MV-4-11 (cell line): ENCODE measurements around the gene PTGES3L.

Experiments
- DNase-seq: peaks from one replicate; lab custom pipeline; 2025; lab: John Stamatoyannopoulos, UW

PTGES3L gene

GRCh38 chr17:42979511-42980273 is at the start of gene PTGES3L:
PTGES3L (minus strand) TSS chr17:42980080; CDS start chr17:42980053, 27 bp downstream.
- peak; percentile 62 for DNase-seq

GRCh38 chr17:43028221-43028861 is 48.5 kb upstream of the PTGES3L start:
- DNase-seq: no peak

DNA sequence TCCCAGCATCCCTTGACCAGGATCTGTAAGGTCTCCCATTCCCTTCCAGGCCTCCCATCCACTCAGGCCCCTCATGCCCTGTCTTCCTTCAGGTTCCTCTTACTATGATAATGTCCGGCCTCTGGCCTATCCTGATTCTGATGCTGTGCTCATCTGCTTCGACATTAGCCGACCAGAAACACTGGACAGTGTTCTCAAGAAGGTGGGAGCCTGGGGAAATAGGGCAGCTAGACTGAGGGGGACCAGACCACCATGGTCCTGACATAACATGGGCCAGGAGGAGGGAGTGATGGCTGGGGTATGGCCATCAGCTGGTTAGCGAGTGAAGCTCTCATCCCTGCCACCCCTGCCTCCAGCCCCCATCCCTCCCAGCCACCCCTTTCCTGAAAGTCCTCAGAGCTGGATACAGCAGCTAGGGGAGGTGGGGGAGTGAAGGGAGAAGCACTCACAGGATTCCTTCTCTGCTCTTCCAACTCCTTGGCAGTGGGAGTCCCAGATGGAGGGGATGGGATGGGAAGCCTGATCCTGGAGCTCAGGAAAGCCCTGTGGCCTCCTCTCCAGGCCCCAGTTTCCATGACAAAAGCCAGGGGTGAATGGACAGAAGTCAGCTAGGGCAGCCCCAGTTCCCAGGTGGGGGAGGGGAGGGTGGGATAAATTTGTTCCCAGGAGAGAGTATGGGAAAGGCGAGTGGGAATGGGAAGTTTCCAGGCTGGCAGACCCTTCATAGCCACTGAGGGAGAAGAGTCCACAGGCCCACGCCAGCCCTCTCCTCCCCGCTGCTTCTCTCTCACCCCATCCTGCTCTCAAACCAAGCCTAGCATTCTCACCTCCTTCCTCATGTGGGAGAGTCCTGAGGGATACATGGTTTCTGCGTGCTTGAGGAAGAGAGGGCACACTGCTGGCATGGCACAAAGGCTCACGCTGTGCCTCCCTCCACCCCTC is 47.5 kb upstream of the PTGES3L start:
- DNase-seq: no peak

DNA sequence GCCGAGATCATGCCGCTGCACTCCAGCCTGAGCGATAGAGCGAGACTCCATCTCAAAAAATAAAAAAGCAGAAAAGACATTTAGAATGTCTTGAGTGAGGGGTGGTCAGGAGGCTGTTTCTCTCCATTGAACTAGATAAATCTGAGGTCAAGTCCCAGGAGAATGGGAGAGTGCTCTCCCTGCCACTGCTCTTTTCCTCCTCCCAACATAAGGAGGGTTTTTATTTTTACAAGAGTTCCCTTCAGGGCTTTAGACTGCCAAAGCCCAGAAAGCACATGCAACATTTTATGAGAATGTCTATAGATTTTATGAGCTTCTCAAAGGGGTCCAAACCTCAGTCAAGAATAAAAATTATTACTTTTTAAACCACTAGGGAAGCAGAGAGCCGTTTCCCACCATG is 46.7 kb upstream of the PTGES3L start:
- no peak for DNase-seq

DNA sequence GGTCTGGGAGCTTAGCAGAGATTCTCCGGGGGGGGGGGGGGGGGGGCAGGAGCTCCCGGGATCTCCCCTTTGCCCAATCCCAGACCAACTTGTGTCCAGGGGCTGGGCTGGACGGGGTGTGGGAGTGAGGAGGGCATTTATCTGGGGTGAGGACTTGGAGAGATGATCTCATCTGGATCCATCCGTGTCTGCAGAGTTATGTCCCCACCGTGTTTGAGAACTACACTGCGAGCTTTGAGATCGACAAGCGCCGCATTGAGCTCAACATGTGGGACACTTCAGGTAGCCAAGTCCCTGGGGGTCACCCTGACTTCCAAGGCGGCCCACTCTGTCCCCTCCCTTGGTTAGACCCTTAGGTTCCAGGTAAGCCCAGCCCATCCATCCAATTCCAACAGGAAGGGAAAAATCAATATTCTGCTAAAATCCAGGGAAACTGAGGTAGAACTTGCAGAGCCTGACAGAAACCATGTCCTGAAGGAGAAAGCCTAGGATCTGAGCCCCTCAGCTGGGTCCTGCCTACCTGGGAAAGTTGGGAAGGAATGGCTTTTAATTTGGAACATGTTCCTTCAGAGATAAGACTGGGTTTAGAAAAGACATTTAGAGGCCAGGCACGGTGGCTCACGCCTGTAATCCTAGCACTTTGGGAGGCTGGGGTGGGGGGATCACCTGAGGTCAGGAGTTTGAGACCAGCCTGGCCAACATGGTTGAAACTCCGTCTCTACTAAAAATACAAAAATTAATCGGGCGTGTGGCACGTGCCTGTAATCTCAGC is 46.1 kb upstream of the PTGES3L start:
- no peak for DNase-seq

GRCh38 chr17:43025290-43025657 is 45.4 kb upstream of the PTGES3L start:
- no peak for DNase-seq

- peak; percentile 95 for DNase-seq
Observed at GRCh38 chr17:43024407-43025289, 44.8 kb upstream of the PTGES3L start, which contains the start of gene RND2. RND2 (plus strand) TSS chr17:43025231; CDS start chr17:43025348, 117 bp downstream.

- peak; percentile 55 for DNase-seq
Observed at GRCh38 chr17:43021741-43022512, 42.0 kb upstream of the PTGES3L start, which contains the start of gene VAT1. VAT1 (minus strand) TSS chr17:43022385; CDS start chr17:43022322, 63 bp downstream.

GRCh38 chr17:43020789-43021740 is 41.2 kb upstream of the PTGES3L start:
- DNase-seq: peak; percentile 53

DNA sequence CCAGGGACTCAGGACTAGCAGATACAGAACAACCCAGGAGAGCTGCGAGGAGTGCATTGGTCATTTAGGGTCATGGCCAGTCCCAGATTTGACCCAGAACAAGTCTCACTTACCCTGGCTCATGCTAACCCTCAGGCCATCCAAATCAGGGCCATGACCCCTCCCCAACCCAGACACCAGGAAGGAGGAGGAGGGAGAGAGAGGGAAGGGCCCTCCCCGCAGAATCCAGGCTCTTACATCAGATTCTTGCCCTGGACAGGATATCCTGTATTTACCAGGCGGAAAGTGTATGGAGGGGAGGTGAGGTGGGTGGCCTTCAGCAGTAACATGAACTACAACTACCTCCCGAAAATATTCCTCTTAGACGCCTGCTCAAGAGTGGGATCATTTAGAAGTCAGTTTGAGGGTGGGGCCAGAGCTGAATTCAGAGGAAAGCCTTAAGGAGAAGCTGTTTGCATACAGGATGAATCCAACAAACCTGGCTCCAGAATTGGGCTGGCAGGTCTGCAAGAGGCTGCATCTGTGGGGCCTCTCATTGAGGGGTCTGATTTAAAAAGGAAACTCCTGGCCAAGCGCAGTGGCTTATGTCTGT is 40.2 kb upstream of the PTGES3L start:
- peak; percentile 46 for DNase-seq

DNA sequence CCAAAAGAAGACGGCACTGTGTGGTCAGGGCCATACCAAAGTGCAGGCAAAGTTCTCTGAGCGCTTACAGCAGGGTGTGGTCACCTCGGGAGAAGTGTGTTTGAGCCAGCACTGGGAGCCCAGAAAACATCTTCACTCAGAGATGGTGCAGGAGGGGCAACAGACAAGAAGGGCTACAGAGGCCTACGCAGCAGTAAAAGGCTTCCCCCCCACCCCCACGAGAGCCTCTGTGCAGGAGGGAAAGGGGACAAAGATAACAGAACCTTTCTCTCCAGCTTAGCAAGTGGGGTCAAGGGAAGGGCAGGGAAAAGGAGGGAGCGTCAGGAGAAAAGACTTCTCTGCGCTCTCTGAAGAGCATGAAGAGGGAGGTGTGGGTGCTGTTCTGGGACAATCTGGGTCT is 39.5 kb upstream of the PTGES3L start:
- DNase-seq: peak; percentile 64

- DNase-seq: peak; percentile 90
Observed at GRCh38 chr17:43018932-43019331, 39.1 kb upstream of the PTGES3L start.

- DNase-seq: peak; percentile 74
Observed at GRCh38 chr17:43018008-43018853, 38.4 kb upstream of the PTGES3L start.

GRCh38 chr17:43016216-43016615 is 36.3 kb upstream of the PTGES3L start:
- DNase-seq: no peak

DNA sequence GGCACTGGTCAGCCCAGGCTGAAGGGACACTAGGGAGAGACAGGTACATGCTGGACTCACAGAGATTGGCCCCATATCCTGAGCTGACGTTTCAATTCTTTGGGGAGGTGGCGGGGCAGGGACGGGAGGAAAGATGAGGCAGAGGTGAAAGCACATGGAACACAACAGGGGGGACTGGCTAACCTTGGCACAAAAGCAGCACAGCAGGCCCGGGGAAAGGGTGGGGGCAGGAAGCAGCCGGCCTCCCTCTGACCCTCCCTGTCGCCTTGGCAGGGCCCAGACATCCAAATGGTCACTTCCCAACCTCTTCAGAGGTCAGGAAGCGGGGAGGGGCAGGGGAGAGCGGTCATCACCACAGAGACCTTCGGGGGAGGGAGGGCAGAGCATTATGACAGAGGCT is 35.7 kb upstream of the PTGES3L start:
- no peak for DNase-seq

- DNase-seq: no peak
Observed at GRCh38 chr17:43014649-43015542, 35.0 kb upstream of the PTGES3L start.
